ENCODE data around the gene NOL9.

NOL9 gene

GRCh38 chr1:6528492-6528891 is 25.8 kb downstream of the NOL9 start:
- DNase-seq (ENCODE audit: extremely low read depth in 1 of 2, low read depth in 1 of 2) = no peak

DNA sequence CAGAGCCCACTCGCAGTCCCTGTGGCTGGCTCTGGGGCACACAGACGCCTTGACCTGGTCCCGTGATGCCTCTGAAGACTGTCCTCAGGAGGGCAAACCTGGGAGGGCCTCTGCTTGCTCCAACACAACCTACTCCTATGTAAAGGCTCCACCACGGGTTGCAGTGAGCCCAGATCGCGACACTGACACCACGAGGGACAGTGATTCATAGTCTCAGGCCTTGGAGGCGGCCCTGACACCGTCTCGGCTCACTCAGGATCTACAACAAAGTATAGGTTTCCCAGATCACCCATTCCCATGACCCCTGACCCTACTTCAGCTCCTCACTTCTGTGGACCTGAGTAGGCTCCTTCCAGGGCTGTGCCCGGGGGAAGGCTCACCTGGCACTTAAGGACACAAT is 28.0 kb downstream of the NOL9 start:
- DNase-seq (ENCODE audit: extremely low read depth in 1 of 2, low read depth in 1 of 2) = no peak

GRCh38 chr1:6523566-6523965 is 30.7 kb downstream of the NOL9 start:
- DNase-seq (ENCODE audit: extremely low read depth in 1 of 2, low read depth in 1 of 2) = no peak

DNA sequence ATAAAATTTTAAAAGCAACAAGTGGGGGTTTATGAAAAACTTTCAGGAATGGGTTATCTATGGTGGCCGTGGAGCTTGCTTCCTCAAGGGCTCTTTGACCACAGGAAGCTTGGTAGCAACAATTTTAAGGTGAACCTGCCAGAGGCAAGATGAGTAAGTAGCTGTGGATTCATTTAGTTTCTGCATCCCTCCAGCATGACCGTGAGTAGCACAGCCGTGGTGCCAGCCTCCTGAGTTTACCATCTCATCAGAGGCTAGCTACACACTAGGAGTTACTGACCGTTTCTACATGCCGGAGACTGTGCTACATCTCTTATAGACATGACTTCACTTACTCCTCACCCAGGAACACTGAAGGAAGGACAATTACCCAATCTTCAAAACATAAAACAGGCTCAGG is 32.8 kb downstream of the NOL9 start:
- DNase-seq (ENCODE audit: extremely low read depth in 1 of 2, low read depth in 1 of 2) = no peak

DNA sequence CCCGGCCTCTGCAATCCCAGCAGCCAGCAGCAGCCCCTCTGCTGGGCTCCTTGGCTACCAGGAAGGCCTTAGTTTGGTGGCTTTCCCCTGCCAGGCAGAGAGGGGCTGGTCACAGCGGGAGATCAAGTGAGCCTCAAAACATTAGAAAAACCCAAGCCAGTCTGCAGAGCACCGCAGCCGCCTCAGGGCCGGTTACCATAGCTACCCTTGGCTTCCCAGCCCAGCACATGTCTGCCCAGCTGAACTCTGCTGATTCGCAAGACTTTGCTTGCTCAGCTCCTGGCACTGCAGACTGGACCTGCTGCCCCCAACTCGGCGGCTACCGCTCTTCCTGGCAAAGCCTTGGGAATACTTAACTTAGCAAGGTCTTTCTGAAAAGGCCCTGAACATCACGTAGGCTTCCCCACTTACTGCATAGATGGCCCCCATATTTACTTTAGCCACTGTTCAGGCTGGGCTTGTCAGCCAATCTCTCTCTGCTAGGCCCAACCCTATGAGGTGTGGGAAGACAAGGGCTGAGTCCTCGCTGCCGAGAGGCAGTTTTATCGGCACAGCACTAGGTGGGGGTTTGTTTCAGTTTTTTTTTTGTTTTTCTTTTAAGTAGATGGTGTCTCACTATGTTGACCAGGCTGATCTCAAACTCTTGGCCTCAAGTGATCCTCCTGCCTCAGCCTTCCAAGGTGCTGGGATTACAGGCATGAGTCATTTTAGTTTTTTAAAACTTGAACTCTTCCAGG is 34.2 kb downstream of the NOL9 start:
- DNase-seq (ENCODE audit: extremely low read depth in 1 of 2, low read depth in 1 of 2) = no peak

DNA sequence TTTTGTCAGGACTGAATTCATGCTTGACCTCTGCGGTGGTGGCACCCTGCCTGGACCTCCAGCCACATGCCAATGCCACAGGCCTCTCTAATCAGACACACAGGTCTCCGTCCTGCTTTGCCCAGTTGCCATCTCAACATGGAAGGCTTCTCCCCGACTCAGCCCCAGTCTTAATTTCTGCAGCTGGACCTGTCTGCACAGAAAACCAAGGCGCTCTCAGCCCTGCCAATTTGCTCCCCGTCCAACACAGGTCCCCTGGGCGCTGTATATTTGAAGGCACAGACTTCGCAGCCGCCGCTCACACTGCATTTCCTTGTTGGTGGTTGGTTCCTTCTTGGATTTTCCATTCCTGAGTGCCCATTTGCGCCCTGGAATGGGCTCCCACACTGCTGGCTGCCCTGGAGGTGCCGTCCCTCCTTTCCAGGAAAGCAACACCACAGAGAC is 34.8 kb downstream of the NOL9 start:
- no peak for DNase-seq (ENCODE audit: extremely low read depth in 1 of 2, low read depth in 1 of 2)

DNA sequence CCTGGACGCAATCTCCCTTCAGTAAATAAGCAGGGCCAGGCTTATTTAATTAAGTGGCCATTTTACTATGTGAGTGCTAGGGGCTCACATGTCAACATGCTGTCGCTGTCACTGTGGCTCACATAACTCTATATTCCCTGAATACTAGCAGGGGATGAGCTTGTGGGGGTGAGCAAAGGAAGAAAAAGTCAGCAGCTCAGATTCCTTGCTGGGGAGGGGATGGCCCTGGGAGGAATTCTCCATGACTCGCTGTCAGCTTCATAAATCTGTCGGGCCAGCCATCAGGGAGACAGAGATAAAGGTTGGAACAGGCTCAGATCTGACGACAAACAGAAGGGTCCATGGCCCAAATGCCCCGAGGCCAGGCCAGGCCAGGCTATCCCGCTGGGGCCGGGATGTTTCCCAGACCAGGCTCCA is 36.9 kb downstream of the NOL9 start:
- no peak for DNase-seq (ENCODE audit: extremely low read depth in 1 of 2, low read depth in 1 of 2)

DNA sequence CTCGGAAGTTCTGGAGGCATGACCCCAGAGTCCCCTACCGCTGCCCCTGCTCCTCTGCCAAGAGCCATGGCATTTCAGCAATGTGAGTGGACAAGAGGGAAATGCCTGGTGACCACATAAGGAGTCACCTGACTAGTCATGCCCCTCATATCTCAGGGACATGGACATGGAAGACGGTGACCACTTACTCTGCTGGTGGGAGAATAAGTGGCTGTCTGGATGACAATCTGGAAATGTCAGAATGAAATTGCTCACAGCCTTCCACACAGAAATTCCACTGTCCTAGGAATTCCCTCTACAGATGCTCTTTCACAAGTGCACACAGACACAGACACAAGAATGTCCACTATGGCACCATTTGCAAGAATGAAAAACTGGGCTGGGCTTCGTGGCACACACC is 38.5 kb downstream of the NOL9 start:
- DNase-seq (ENCODE audit: extremely low read depth in 1 of 2, low read depth in 1 of 2) = no peak

GRCh38 chr1:6513320-6513801 is 41.0 kb downstream of the NOL9 start:
- DNase-seq (ENCODE audit: extremely low read depth in 1 of 2, low read depth in 1 of 2) = no peak

DNA sequence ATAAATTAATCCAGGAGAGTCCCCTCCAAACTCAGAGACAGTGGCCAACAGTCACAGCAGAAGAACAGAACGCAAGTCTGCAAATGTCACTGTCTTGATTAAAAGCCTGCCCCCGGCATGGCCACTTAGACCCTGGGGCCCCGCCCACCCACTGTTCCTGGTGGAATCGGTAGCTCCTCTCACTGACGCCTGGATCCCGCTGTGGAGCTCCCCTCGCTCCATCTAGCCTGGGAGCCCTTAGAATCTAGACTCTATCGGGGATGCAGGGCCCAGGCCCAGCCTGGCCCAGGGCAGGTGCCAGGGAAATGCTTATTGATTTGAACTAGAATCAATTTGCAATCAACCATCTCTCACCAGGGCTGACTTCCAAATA is 41.4 kb downstream of the NOL9 start:
- DNase-seq (ENCODE audit: extremely low read depth in 1 of 2, low read depth in 1 of 2) = no peak

DNA sequence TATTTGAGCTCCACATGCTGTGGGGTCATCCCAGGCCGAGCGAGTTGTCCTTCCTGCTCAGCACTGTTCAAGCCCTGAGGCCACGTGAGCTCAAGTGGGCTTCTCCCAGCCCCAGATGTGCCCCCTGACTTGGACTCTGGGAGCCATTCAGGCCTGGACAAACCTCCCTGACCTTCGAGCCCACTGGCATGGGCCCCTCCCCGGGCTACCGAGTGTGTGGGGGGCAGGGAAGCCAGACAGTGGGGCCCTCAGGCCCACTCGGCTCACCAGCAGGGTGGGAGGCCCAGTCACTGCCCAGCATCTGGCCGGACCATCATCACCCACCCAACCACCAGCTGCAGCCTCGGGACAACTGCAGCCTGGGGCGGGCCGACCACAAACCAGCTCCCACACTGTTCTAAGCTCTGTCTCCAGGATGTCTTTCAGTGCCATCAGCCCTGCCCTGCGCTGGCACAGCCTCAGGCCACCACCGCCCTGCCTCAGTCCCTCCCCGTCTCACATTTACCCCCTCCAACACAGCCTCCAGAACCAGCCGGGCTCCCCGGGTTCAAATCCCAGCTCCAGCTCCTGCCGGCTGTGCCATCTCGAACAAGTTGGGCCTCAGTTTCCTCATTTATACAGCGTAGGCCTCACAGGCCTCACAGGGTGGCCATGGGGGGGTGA is 41.9 kb downstream of the NOL9 start:
- DNase-seq (ENCODE audit: extremely low read depth in 1 of 2, low read depth in 1 of 2) = no peak

DNA sequence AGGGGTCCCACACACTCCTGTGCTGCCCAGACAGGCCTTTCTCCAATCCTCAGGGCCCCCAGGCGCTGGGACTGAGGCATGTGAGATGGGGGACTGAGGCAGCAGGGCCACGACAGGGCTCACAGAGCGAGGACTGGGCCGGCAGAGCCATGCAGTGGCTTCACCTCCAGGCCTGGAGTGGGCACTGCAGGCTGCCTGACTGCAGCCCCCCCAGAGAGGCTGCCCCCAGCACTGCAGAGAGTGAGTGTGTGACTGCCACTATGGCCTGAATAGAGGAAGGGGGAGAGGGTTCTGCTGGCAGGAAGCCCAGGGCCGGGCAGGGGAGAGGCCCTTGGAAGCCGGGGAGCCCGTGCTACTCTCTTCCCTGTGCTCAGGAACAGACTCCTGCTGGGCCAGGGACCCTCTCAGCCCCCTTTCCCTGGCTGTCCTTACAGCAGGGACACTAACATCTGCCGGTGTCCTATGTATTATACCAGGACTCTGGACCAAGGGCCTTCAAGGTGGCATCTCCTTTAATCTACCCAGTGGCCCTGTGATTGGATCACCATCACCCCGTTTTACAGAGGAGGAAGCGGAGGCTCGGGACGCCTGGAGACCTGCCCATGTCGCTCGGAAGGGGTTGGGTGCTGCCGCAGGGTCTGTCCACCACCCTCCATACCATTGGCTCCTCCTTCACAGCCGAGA is 42.6 kb downstream of the NOL9 start:
- no peak for DNase-seq (ENCODE audit: extremely low read depth in 1 of 2, low read depth in 1 of 2)

DNA sequence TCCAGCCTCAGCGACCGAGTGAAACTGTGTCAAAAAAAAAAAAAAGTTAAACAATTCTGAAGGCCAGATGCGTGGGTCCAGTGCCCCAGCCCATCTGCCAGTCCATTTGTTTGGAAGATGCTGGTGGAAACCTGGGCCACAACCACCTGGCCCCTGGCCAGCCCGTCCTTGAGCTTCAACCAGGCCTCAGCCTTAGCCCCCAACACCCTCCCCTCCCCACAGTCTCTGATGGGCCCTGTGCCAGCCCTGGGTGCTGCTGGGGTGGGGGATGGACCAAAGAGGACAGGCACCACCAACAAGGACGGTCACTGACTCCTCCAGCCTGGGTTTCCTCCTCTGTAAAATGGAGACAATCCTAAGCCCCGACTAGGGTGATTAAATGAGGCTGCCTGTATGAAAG is 43.3 kb downstream of the NOL9 start:
- DNase-seq (ENCODE audit: extremely low read depth in 1 of 2, low read depth in 1 of 2) = no peak

- DNase-seq (ENCODE audit: extremely low read depth in 1 of 2, low read depth in 1 of 2) = no peak
Measured at GRCh38 chr1:6510493-6510892, 43.8 kb downstream of the NOL9 start.

- DNase-seq (ENCODE audit: extremely low read depth in 1 of 2, low read depth in 1 of 2) = no peak
Measured at GRCh38 chr1:6509919-6510291, 44.4 kb downstream of the NOL9 start.

- no peak for DNase-seq (ENCODE audit: extremely low read depth in 1 of 2, low read depth in 1 of 2)
Measured at GRCh38 chr1:6509220-6509918, 44.9 kb downstream of the NOL9 start.

DNA sequence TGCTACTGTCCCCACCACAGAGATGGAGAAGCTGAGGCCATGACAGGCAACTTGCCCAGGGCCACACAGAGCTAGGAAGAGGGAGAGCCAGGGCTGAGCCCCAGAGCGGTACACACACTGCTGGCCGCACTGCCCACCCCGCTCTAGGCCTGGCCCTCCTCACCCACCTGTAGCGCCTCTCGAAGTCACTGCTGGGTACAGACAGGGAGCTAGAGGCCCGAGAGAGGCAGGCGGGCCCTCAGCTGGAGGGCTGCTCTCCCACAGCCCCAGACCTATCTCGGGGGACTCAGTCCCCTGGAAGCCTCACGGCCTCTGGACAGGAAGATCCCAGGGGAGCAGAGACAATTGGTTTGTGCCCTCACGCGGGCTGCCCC is 45.5 kb downstream of the NOL9 start:
- DNase-seq (ENCODE audit: extremely low read depth in 1 of 2, low read depth in 1 of 2) = no peak

DNA sequence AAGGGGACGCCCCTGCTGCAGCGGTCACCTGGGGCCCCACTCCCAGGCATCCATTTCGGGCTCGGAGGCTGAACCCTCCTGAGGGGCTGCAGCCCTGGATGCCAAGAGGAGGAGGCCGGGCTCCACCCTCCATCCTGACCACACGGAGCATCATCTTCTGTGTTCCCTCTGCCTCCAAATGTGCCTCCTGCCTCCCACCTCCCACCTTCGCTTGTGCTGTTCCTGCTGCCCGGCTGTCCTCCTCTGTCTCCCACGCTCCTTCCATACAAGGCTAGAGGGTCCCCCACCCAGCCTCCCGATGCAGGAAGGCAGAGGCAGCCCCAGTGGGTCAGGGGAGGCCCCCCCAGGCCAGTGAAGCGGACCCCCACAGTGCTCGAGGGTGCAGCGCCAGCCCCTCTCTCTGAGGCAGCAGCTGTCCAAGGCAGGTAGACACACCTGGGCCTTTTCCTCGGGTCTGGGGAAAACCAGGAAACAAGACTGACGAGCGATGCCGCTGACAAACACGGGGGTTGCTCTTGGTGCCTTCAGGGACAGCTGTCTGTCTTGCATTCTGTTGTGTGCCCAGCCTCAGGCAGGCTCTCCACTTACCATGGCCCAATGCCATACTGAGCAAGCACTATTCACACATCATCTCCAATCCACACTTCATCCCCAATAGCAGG is 46.0 kb downstream of the NOL9 start:
- DNase-seq (ENCODE audit: extremely low read depth in 1 of 2, low read depth in 1 of 2) = no peak

DNA sequence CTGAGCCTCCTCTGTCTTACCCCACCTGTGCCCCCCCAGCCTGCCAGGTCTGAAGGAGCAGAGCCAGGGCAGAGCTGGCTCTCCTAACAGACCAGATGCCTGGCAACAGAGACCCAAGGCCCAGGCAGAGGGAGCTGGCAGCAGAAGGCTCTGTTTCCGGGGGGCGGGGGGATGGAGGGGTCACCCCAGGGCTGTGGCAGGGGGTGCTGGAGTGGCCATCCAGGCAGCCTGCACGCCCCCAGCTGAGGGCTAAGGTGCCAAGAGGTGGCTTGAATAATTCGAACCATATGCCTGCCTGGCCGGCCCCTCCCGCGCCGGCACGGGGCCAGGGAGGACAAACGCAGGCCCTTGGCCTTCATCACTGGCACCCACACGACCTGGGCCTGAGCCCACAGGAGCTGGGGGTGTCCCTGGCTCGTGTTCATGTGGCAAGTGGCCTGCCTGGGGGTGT is 46.8 kb downstream of the NOL9 start:
- DNase-seq (ENCODE audit: extremely low read depth in 1 of 2, low read depth in 1 of 2) = no peak

DNA sequence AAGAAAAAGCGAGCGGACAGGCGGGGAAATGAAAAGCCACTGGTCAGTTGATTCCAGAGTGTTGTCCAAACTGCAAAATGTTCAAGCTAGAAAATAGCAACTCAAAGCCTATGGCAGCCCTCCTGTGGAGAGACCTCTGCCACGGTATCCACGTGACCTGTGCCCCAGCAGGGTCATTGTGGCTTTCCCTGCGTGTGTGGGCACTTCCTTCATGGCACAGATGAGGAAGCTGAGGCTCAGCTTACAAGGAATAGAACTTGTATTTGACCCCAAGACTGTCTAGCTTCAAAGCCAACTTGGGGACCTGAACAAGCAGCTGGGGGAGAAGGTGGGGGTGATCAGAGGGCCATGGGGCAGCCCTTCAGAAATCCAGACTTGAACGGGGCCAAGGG is 47.3 kb downstream of the NOL9 start:
- DNase-seq (ENCODE audit: extremely low read depth in 1 of 2, low read depth in 1 of 2) = no peak

All from stimulated activated CD8-positive, alpha-beta memory T cell treated with anti-CD3 and anti-CD28 coated beads, Interleukin-7, amount 100 ng/mL, for 48 hours (primary cell).